Brain microvascular endothelial cell (primary cell): ENCODE data around the gene ZMYND8.
"Not testable (repeated sequence)": the region's sequence is repeated elsewhere in the genome, so short reads cannot be mapped to it uniquely, and the experiment has no call there.

Experiments
- DNase-seq: peaks from one replicate; pipeline ENCODE4 v3.0.0-alpha.2; 2020
- H3K27ac ChIP-seq: fragments of 250-450 bp; sonication (Bioruptor Pico); 2 replicates; pipeline ENCODE4 v1.5.1; 2020; ENCODE audit warnings: mild to moderate bottlenecking, moderate library complexity
- H3K27me3 ChIP-seq: fragments of 250-450 bp; sonication (Bioruptor Pico); replicated peaks from 2 replicates; pipeline ENCODE4 v1.5.1; 2020; ENCODE audit warnings: mild to moderate bottlenecking
- H3K36me3 ChIP-seq: fragments of 250-450 bp; sonication (Bioruptor Pico); replicated peaks from 2 replicates; pipeline ENCODE4 v1.5.1; 2020; ENCODE audit warnings: mild to moderate bottlenecking
- H3K4me3 ChIP-seq: 2 replicates; pipeline ENCODE4 v1.5.1; 2011; ENCODE audit warnings: low read depth, mild to moderate bottlenecking, control low read depth, low read length, moderate library complexity
- CTCF ChIP-seq: IDR thresholded peaks from 2 replicates; pipeline ENCODE4 v1.5.1; 2011; ENCODE audit warnings: low read depth, mild to moderate bottlenecking, moderate library complexity, low read length, control low read depth, inconsistent platforms; ENCODE audit errors: missing control alignments
- in situ Hi-C: cut with HindIII; loops from 2 replicates; pipeline ENCODE4 v1.10.0; 2017; ENCODE audit warnings: low sequenced_read_pairs, low pct_ligation_motif_present

The ZMYND8 gene

DNA sequence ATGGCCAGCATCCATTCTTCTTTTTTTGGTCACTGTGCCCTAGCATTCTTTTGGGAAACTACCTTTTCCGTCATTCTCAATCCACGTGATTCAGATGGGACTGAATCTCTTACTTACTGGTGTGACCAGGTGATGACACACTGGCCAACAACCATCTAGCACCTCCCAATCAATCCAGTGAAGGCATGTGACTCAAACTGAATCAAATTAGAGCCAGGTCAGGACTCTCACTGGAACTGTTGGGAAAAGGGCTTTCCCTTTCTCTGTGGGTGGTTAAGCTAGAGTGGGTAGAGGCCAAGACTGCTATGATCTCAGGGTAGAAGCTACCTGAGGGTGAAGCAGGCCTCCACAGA lies 36.2 kb upstream of the ZMYND8 start:
- peak overlapping the region; percentile 73 for H3K27ac ChIP-seq
- no peak overlapping the region for H3K4me3 ChIP-seq

DNA sequence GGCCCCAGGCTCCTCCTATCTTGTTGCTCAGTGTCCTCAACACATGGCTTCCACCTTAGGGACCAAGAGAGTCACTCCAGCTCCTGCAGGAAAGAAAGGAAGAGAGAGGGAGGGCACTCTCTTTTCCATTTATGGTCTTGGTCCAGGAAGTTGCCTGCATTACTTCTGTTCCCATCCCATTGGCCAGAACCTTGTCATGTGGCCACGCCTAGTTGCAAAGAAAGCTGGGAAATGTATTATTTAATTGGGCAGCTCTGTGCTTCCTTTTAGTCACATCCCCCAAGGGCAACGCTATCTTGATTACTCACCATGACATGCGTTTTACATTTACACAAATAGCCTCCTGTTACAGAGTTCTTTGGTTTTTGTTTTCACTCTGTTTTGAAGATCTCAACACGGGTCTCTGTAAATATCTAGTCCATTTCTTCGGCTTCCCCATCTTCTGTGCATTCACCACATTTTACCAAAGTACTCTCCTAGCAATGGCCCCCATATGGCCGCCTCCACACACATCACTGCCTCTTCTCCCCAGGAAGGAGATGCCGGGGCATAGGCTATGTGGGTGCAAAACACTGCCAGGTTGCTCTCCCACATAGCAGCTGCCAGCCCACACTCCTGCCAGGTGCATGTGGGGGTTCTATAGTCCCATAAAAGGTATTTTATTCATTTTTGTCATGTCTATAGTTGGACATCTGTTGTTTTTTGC lies 35.7 kb upstream of the ZMYND8 start:
- DNase-seq = peak; percentile 97
- in situ Hi-C loops = no loop called here
- Histone ChIP-seq H3K36me3 (no peaks in the 10 kb centered on the region), H3K27me3 (no peaks in the 10 kb centered on the region), H3K27ac (peak overlapping the region; percentile 73), H3K4me3 (no peak overlapping the region)
- no peak for TF ChIP-seq CTCF

More for the DNA sequence above, 36.2 kb upstream of the ZMYND8 start:
- Histone ChIP-seq H3K36me3 (no peaks in the 10 kb centered on the region), H3K27me3 (no peaks in the 10 kb centered on the region)
- peak; percentile 20 for DNase-seq
- no peak for TF ChIP-seq CTCF
- in situ Hi-C loops = no loop called here

- Histone ChIP-seq H3K27me3 (no peaks in the 10 kb centered on the region), H3K27ac (peak overlapping the region; percentile 46), H3K36me3 (no peaks in the 10 kb centered on the region), H3K4me3 (no peak overlapping the region)
- in situ Hi-C loops = no loop called here
- no peak for DNase-seq
- no peak for TF ChIP-seq CTCF
Measured at GRCh38 chr20:47391276-47392010, 34.9 kb upstream of the ZMYND8 start.

GRCh38 chr20:47389867-47390347 lies 33.4 kb upstream of the ZMYND8 start:
- peak; percentile 84 for DNase-seq
- no peak for TF ChIP-seq CTCF
- no peak overlapping the region for H3K4me3 ChIP-seq
- no peaks in the 10 kb centered on the region for H3K36me3 ChIP-seq
- peak overlapping the region; percentile 51 for H3K27ac ChIP-seq
- H3K27me3 ChIP-seq = no peaks in the 10 kb centered on the region
- in situ Hi-C loops = no loop called here

- DNase-seq, H3K27me3 ChIP-seq, H3K27ac ChIP-seq, in situ Hi-C loops, H3K4me3 ChIP-seq, H3K36me3 ChIP-seq: not testable (repeated sequence)
Measured at GRCh38 chr20:47385968-47386367, 29.5 kb upstream of the ZMYND8 start.

DNA sequence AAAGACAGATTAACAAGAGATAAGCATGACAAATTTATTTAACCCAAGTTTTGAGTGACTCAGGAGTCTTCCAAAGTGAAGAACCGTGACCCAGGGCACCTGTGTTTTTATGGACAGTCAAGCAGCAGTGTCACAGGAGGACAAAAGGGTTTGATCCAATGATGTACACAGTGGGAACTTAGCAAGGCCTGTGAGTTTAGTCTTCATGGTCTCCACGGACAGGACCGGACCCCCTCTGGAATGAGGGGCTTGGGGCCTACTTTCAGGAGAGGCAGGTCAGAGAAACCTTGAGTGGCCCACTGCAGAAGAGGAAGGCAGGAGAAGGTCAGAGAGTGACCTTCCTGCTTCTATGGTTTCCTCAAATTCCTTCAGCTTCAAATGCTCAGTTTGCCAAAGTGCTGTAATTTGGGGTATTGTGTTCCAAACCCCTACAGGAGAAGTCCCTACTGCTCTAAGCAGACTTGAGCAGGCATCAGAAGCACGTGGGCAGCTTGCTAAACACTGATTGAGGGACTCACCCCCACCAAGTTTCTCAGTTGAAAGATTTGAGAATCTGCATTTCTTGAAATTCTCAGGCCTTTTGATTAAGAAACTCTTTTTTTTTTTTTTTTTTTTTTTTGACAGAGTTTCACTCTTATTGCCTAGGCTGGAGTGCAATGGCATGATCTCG lies 26.4 kb upstream of the ZMYND8 start:
- no peak for TF ChIP-seq CTCF
- no peak for DNase-seq
- peak overlapping the region; percentile 19 for H3K27ac ChIP-seq
- in situ Hi-C loops = no loop called here
- H3K36me3 ChIP-seq = no peaks in the 10 kb centered on the region
- no peak overlapping the region for H3K4me3 ChIP-seq
- H3K27me3 ChIP-seq = no peaks in the 10 kb centered on the region
